ENCODE results near the gene ST6GALNAC4.
A peak's percentile ranks its signal among the peaks of the same experiment; 100 is the strongest.

ST6GALNAC4 gene

GRCh38 chr9:127934986-127935385 lies 18.1 kb upstream of the ST6GALNAC4 start:
- TF ChIP-seq CTCF (IDR thresholded peaks at IDR 0.05; ENCODE audit: low read depth, low read length, poor library complexity, severe bottlenecking) = no peak
- no peak for TF ChIP-seq EZH2phosphoT487 (IDR thresholded peaks at IDR 0.05; ENCODE audit: borderline replicate concordance, low read length)
- no peak overlapping the region for H3K27ac ChIP-seq (ENCODE audit: low read depth, low read length)

GRCh38 chr9:127934248-127934647 lies 17.4 kb upstream of the ST6GALNAC4 start:
- Histone ChIP-seq H4K20me1 (ENCODE audit: control insufficient read depth, insufficient read depth, low read depth, low read length) (peaks cover 3% of the 10 kb centered on the region; the same call in 1 of the 2 replicates), H3F3A (ENCODE audit: control insufficient read depth, insufficient read depth) (peaks cover 11% of the 10 kb centered on the region), H3K36me3 (ENCODE audit: control insufficient read depth, low read length) (peaks cover 9% of the 10 kb centered on the region; the same call in 1 of the 2 replicates), H3K4me2 (ENCODE audit: low read length) (no peak overlapping the region), H3K4me1 (ENCODE audit: control insufficient read depth, low read length) (peaks cover 39% of the 10 kb centered on the region), H3K9me2 (replicated peaks; ENCODE audit: control insufficient read depth, low read length) (no peaks in the 10 kb centered on the region), H3K4me3 (ENCODE audit: low read length) (no peak overlapping the region), H3K9me3 (ENCODE audit: control insufficient read depth, insufficient read depth, low read length) (no peaks in the 10 kb centered on the region), H3K27ac (ENCODE audit: low read depth, low read length) (no peak overlapping the region), H3K27me3 (ENCODE audit: control insufficient read depth, low read length) (peaks cover 11% of the 10 kb centered on the region), H3K79me2 (ENCODE audit: control insufficient read depth, low read length) (peaks cover 25% of the 10 kb centered on the region)
- peak; percentile 39 for TF ChIP-seq CTCF (IDR thresholded peaks at IDR 0.05; ENCODE audit: low read depth, low read length, poor library complexity, severe bottlenecking)
- no peak for TF ChIP-seq EZH2phosphoT487 (IDR thresholded peaks at IDR 0.05; ENCODE audit: borderline replicate concordance, low read length)

More at GRCh38 chr9:127934986-127935385, 18.1 kb upstream of the ST6GALNAC4 start:
- no peak overlapping the region for H3K4me2 ChIP-seq (ENCODE audit: low read length)
- H3K9me3 ChIP-seq (ENCODE audit: control insufficient read depth, insufficient read depth, low read length) = no peaks in the 10 kb centered on the region
- H3K4me3 ChIP-seq (ENCODE audit: low read length) = no peak overlapping the region
- H3K4me1 ChIP-seq (ENCODE audit: control insufficient read depth, low read length) = peaks cover 37% of the 10 kb centered on the region
- no peaks in the 10 kb centered on the region for H3K9me2 ChIP-seq (replicated peaks; ENCODE audit: control insufficient read depth, low read length)
- peaks cover 25% of the 10 kb centered on the region for H3K79me2 ChIP-seq (ENCODE audit: control insufficient read depth, low read length)
- H4K20me1 ChIP-seq (ENCODE audit: control insufficient read depth, insufficient read depth, low read depth, low read length) = 0 out of 2 replicates have a peak, but pooled peaks cover 3% of the 10 kb centered on the region
- peaks cover 11% of the 10 kb centered on the region for H3F3A ChIP-seq (ENCODE audit: control insufficient read depth, insufficient read depth)
- peaks cover 10% of the 10 kb centered on the region; the same call in 1 of the 2 replicates for H3K36me3 ChIP-seq (ENCODE audit: control insufficient read depth, low read length)
- H3K27me3 ChIP-seq (ENCODE audit: control insufficient read depth, low read length) = peaks cover 4% of the 10 kb centered on the region

- Histone ChIP-seq H3K9me2 (replicated peaks; ENCODE audit: control insufficient read depth, low read length) (no peaks in the 10 kb centered on the region), H3F3A (ENCODE audit: control insufficient read depth, insufficient read depth) (peaks cover 5% of the 10 kb centered on the region), H3K27ac (ENCODE audit: low read depth, low read length) (no peak overlapping the region), H3K36me3 (ENCODE audit: control insufficient read depth, low read length) (peaks cover 9% of the 10 kb centered on the region; the same call in 1 of the 2 replicates), H3K4me2 (ENCODE audit: low read length) (peak overlapping the region; percentile 80), H3K4me1 (ENCODE audit: control insufficient read depth, low read length) (peaks cover 42% of the 10 kb centered on the region), H3K79me2 (ENCODE audit: control insufficient read depth, low read length) (peaks cover 12% of the 10 kb centered on the region), H3K27me3 (ENCODE audit: control insufficient read depth, low read length) (peaks cover 38% of the 10 kb centered on the region), H3K4me3 (ENCODE audit: low read length) (peak overlapping the region; percentile 73), H4K20me1 (ENCODE audit: control insufficient read depth, insufficient read depth, low read depth, low read length) (peaks cover 3% of the 10 kb centered on the region; the same call in 1 of the 2 replicates), H3K9me3 (ENCODE audit: control insufficient read depth, insufficient read depth, low read length) (no peaks in the 10 kb centered on the region)
- no peak for TF ChIP-seq EZH2phosphoT487 (IDR thresholded peaks at IDR 0.05; ENCODE audit: borderline replicate concordance, low read length)
- no peak for TF ChIP-seq CTCF (IDR thresholded peaks at IDR 0.05; ENCODE audit: low read depth, low read length, poor library complexity, severe bottlenecking)
Observed at GRCh38 chr9:127931092-127931881, 14.4 kb upstream of the ST6GALNAC4 start.

Measured in DOHH2 (cell line).